GM12878 (cell line): ENCODE results near the gene NRK.
"Not testable (repeated sequence)": the region's sequence is repeated elsewhere in the genome, so short reads cannot be mapped to it uniquely, and the experiment has no call there.

Experiments used
- ASH2L ChIP-seq: fragments of 300-600, 200-600 bp; sonication (generic); IDR thresholded peaks from 2 replicates; pipeline ENCODE4 v1.6.1; 2017; ENCODE audit warnings: low read depth, mild to moderate bottlenecking, borderline replicate concordance
- CTCF ChIP-seq, 3 experiments: IDR thresholded peaks in 2 of 3; conservative IDR thresholded peaks in 1 of 3; 2 replicates each; pipeline ENCODE4 v1.5.1; 2011; ENCODE audit warnings: low read depth in 3 of 3, low read length in 3 of 3, mild to moderate bottlenecking in 3 of 3, control low read depth in 2 of 3, moderate library complexity in 2 of 3, inconsistent platforms in 1 of 3, mixed read lengths in 1 of 3; ENCODE audit not compliant: control insufficient read depth in 2 of 3, insufficient read depth in 1 of 3; ENCODE audit errors: extremely low read depth in 1 of 3
- EZH2 ChIP-seq: IDR thresholded peaks from 2 replicates; pipeline ENCODE4 v1.6.1; 2012; ENCODE audit warnings: low read depth, mild to moderate bottlenecking, control low read depth, inconsistent platforms, low read length, borderline replicate concordance; ENCODE audit not compliant: control insufficient read depth
- FOXM1 ChIP-seq: IDR thresholded peaks from 2 replicates; pipeline ENCODE4 v1.6.1; 2012; ENCODE audit warnings: low read depth, mild to moderate bottlenecking, inconsistent platforms, low read length, moderate library complexity
- POLR2A ChIP-seq: IDR thresholded peaks from 2 replicates; pipeline ENCODE4 v1.6.1; 2011; ENCODE audit warnings: low read depth, mild to moderate bottlenecking, low read length
- POLR2AphosphoS5 ChIP-seq: IDR thresholded peaks from 2 replicates; pipeline ENCODE4 v1.6.1; 2011; ENCODE audit warnings: mild to moderate bottlenecking, low read length, inconsistent platforms
- POU2F2 ChIP-seq: IDR thresholded peaks from 3 replicates; pipeline ENCODE4 v1.6.1; 2011; ENCODE audit warnings: low read depth, mild to moderate bottlenecking, low read length, borderline replicate concordance
- RFX5 ChIP-seq: IDR thresholded peaks from 2 replicates; pipeline ENCODE4 v1.6.1; 2011; ENCODE audit warnings: low read depth, low read length, improper control_type of control experiment
- STAT3 ChIP-seq: IDR thresholded peaks from 2 replicates; pipeline ENCODE4 v1.6.1; 2011; ENCODE audit warnings: low read depth, low read length, improper control_type of control experiment
- TCF3 ChIP-seq: IDR thresholded peaks from 2 replicates; pipeline ENCODE4 v1.6.1; 2012; ENCODE audit warnings: low read depth, mild to moderate bottlenecking, low read length, borderline replicate concordance; ENCODE audit not compliant: insufficient read depth

- not testable (repeated sequence) for TF ChIP-seq POU2F2; RFX5; FOXM1; POLR2AphosphoS5; POLR2A; TCF3; CTCF (IDR thresholded peaks at IDR 0.05 in 2 of 3, conservative IDR thresholded peaks at IDR 0.05 in 1 of 3; ENCODE audit: control insufficient read depth in 2 of 3, extremely low read depth in 1 of 3, insufficient read depth in 1 of 3, low read depth in 3 of 3, low read length in 3 of 3); EZH2; STAT3; ASH2L
Measured at GRCh38 chrX:105850100-105850499, 27.8 kb downstream of the NRK start.
